GM12874 (cell line): ENCODE data around the gene DNAH11.

Source experiments
- TF ChIP-seq, protein P1 (sequence below): IDR thresholded peaks from 2 replicates; pipeline ENCODE4 v1.5.1; 2011; ENCODE audit warnings: low read depth, mild to moderate bottlenecking, control low read depth, low read length, moderate library complexity; ENCODE audit not compliant: insufficient read depth

Gene DNAH11

GRCh38 chr7:21544303-21544656, 1.4 kb downstream of the DNAH11 start:
- TF ChIP-seq, protein P1, sequence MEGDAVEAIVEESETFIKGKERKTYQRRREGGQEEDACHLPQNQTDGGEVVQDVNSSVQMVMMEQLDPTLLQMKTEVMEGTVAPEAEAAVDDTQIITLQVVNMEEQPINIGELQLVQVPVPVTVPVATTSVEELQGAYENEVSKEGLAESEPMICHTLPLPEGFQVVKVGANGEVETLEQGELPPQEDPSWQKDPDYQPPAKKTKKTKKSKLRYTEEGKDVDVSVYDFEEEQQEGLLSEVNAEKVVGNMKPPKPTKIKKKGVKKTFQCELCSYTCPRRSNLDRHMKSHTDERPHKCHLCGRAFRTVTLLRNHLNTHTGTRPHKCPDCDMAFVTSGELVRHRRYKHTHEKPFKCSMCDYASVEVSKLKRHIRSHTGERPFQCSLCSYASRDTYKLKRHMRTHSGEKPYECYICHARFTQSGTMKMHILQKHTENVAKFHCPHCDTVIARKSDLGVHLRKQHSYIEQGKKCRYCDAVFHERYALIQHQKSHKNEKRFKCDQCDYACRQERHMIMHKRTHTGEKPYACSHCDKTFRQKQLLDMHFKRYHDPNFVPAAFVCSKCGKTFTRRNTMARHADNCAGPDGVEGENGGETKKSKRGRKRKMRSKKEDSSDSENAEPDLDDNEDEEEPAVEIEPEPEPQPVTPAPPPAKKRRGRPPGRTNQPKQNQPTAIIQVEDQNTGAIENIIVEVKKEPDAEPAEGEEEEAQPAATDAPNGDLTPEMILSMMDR, result no peak

DNA sequence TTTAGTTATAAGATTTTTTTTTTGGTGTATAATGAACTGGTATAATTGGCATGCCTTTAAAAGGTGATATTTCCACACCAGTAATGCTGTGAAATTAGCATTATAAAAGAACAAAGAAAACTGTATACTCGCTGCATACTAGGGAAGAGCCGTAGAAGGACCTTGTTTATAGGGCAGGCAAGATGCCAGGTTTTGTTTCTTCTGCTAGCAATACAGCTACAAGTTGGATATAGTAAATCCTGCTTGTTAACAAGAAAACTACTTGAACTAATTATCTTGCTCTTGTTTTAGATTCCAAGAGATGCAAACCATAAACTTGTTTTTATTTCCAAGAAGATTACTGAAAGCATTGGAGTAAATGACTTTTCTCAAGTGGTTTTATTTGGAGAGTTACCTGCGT, 1.9 kb downstream of the DNAH11 start:
- TF ChIP-seq, protein P1, result no peak

- TF ChIP-seq, protein P1, result no peak
Measured at GRCh38 chr7:21547501-21547900, 4.7 kb downstream of the DNAH11 start.

DNA sequence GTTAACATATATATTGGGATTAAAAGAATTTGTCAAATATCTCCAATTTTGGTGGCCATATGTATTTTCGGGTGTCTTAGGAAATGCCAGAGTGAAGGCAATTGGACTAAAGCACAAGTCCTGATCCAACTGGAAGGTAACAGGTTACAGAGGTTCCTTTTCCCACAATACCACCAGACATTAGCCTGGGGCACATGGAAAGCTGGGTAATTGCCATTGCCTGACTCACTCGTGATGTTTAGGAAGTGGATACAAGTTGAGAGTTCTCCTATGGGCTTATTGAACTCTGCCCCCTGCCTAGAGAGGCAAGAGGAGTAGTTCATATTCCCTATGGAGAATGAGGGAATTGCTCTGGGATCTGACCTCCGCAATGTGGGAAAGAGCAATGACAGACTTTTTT, 5.7 kb downstream of the DNAH11 start:
- TF ChIP-seq, protein P1, result no peak

DNA sequence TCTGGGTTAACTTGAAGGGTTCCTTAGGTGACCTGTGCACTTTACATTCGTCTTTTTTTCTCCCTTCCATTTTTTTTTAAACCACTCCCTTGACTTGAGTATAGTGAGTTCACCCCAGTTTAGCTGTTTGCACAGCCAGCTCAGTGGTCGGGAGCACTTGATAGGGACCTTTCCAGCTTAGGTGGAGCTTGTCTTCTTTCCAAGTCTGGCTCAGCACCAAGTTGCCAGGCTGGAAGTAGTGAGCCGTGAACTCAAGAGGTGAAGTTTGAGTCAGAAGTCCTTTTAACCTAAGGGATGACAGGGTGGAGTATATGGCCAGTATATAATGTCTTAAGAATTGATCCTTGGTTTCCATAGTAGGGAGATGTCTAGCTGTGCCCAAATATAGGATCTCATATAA, 7.2 kb downstream of the DNAH11 start:
- TF ChIP-seq, protein P1, result no peak

GRCh38 chr7:21550821-21551531, 8.1 kb downstream of the DNAH11 start:
- TF ChIP-seq, protein P1, result no peak

- TF ChIP-seq, protein P1, result no peak
Measured at GRCh38 chr7:21562385-21562784, 19.5 kb downstream of the DNAH11 start.

- TF ChIP-seq, protein P1, result no peak
Measured at GRCh38 chr7:21565614-21566013, 22.8 kb downstream of the DNAH11 start.
